Osteoblast (primary cell): ENCODE measurements around the gene TPGS1. TPM values are rescaled to one million over a fixed set of nuclear protein-coding genes. Genes with fewer than 3 reads are reported as not detected.

Source experiments
- DNase-seq: peaks from one replicate; pipeline ENCODE4 v3.0.0; 2011; ENCODE audit warnings: low spot score, mixed read lengths; ENCODE audit not compliant: insufficient read length; ENCODE audit errors: missing footprints
- H2AFZ ChIP-seq: 2 replicates; pipeline ENCODE4 v1.6.0; 2011; ENCODE audit warnings: mild to moderate bottlenecking, low read length
- H3K27ac ChIP-seq: 2 replicates; pipeline ENCODE4 v1.5.1; 2011; ENCODE audit warnings: mild to moderate bottlenecking, low read depth, low read length, moderate library complexity
- H3K27me3 ChIP-seq: 2 replicates; pipeline ENCODE4 v1.6.0; 2012; ENCODE audit warnings: mild to moderate bottlenecking, control low read depth, inconsistent platforms, low read length, moderate library complexity; ENCODE audit not compliant: insufficient read depth
- H3K36me3 ChIP-seq: 2 replicates; pipeline ENCODE4 v1.5.1; 2011; ENCODE audit warnings: mild to moderate bottlenecking, low read length, control low read depth, moderate library complexity; ENCODE audit not compliant: insufficient read depth
- H3K4me1 ChIP-seq: 2 replicates; pipeline ENCODE4 v1.5.1; 2011; ENCODE audit warnings: mild to moderate bottlenecking, low read length, control low read depth, moderate library complexity; ENCODE audit not compliant: insufficient read depth
- H3K4me2 ChIP-seq: 2 replicates; pipeline ENCODE4 v1.6.0; 2011; ENCODE audit warnings: mild to moderate bottlenecking, low read length; ENCODE audit not compliant: insufficient read depth
- H3K4me3 ChIP-seq: fragments of 200-600 bp; sonication (generic); 3 replicates; pipeline ENCODE4 v1.5.1; 2012; ENCODE audit warnings: mild to moderate bottlenecking, low read length, inconsistent platforms; ENCODE audit not compliant: insufficient read depth
- H3K79me2 ChIP-seq: 2 replicates; pipeline ENCODE4 v1.6.0; 2012; ENCODE audit warnings: mild to moderate bottlenecking, low read length, control low read depth, inconsistent platforms; ENCODE audit not compliant: insufficient read depth
- H3K9me3 ChIP-seq: 2 replicates; pipeline ENCODE4 v1.5.1; 2011; ENCODE audit warnings: low read depth, low read length, control low read depth
- H4K20me1 ChIP-seq: 2 replicates; pipeline ENCODE4 v1.6.0; 2012; ENCODE audit warnings: mild to moderate bottlenecking, low read length, control low read depth; ENCODE audit not compliant: insufficient read depth
- CTCF ChIP-seq: IDR thresholded peaks from 2 replicates; pipeline ENCODE4 v1.5.1; 2011; ENCODE audit warnings: mild to moderate bottlenecking, low read depth, low read length, moderate library complexity; ENCODE audit errors: extremely low read depth
- total RNA-seq: library from RNA; depleted of rRNA; stranded (reverse); fragments of >200 nt; gene quantifications from 2 replicates; pipeline ENCODE4 v1.2.3, GENCODE V29; 2012

Gene TPGS1
- total RNA-seq, 1 donor, result 47.8 TPM

GRCh38 chr19:494171-495080, 12.9 kb upstream of the TPGS1 start:
- no peak for TF ChIP-seq CTCF
- H3K27ac ChIP-seq, result no peak overlapping the region
- peak; percentile 89 for DNase-seq
- H2AFZ ChIP-seq, result no peak overlapping the region
- no peaks in the 10 kb centered on the region for H3K9me3 ChIP-seq
- H3K4me2 ChIP-seq, result no peak overlapping the region
- H3K79me2 ChIP-seq, result no peaks in the 10 kb centered on the region
- peaks cover 16% of the 10 kb centered on the region for H3K27me3 ChIP-seq
- H3K4me1 ChIP-seq, result peaks cover 6% of the 10 kb centered on the region
- H3K36me3 ChIP-seq, result no peaks in the 10 kb centered on the region
- no peaks in the 10 kb centered on the region for H4K20me1 ChIP-seq
- H3K4me3 ChIP-seq, result no peak overlapping the region

DNA sequence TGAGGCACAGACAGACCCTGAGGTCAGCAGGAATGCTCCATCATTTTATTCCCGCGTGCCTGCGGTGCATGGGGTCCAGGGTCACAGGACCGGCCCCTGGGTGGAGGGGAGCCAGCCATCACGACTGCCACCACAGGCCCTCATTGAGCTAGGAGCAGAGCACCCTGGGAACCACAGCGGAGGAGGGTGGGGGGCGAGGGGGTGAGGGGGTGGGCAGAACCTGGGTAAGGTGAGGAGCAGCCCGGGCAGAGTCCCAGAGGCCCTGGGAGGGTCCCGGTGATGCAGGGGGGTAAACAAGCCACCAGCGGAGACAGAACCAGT, 12.3 kb upstream of the TPGS1 start:
- H3K4me2 ChIP-seq, result no peak overlapping the region
- DNase-seq, result no peak
- no peak overlapping the region for H2AFZ ChIP-seq
- no peaks in the 10 kb centered on the region for H4K20me1 ChIP-seq
- no peak for TF ChIP-seq CTCF
- no peaks in the 10 kb centered on the region for H3K79me2 ChIP-seq
- peaks cover under 1% of the 10 kb centered on the region for H3K4me1 ChIP-seq
- peaks cover 19% of the 10 kb centered on the region for H3K27me3 ChIP-seq
- H3K27ac ChIP-seq, result no peak overlapping the region
- H3K36me3 ChIP-seq, result no peaks in the 10 kb centered on the region
- no peaks in the 10 kb centered on the region for H3K9me3 ChIP-seq
- no peak overlapping the region for H3K4me3 ChIP-seq

DNA sequence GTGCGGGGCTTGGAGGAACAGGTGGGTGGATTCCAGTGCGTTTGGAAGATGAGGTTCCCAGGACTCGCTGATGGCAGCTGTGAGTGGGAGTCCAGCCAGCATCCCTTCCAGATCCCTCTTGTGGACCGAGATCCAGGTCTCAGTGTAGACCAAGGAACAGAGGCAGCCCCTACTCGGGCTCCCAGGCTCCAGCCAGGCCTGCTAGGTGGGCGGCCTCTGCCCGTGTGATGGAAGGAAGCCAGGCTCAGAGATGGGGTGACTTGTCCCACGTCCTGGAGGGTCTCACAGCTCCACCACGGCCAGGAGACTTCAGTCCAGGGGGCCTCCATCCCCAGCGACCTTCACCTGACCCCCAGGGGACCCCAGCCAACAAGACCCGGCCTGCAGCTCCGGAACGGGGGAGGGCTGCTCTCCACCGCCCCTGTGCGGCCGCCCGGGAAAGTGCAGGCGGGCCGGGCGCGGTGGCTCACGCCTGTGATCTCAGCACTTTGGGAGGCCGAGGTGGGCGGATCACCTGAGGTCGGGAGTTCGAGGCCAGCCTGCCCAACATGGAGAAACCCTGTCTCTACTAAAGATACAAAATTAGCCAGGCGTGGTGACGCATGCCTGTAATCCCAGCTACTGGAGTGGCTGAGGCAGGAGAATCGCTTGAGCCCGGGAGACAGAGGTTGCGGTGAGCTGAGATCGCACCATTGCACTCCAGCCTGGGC, 11.7 kb upstream of the TPGS1 start:
- Histone ChIP-seq H3K79me2 (no peaks in the 10 kb centered on the region), H3K9me3 (no peaks in the 10 kb centered on the region), H3K4me2 (no peak overlapping the region), H3K27me3 (peaks cover 21% of the 10 kb centered on the region), H3K36me3 (no peaks in the 10 kb centered on the region), H3K27ac (no peak overlapping the region), H4K20me1 (no peaks in the 10 kb centered on the region), H3K4me1 (no peaks in the 10 kb centered on the region), H2AFZ (no peak overlapping the region), H3K4me3 (no peak overlapping the region)
- TF ChIP-seq CTCF, result peak; percentile 54
- DNase-seq, result peak; percentile 95

GRCh38 chr19:496112-496665, 11.1 kb upstream of the TPGS1 start, which contains the start of gene MADCAM1:
TSS of gene MADCAM1 (plus strand) at chr19:496486. CDS start at chr19:496500, 14 bp downstream.
- DNase-seq, result peak; percentile 72
- Histone ChIP-seq H2AFZ (no peak within 1 kb of the TSS), H4K20me1 (no peaks in the 10 kb centered on the region), H3K4me3 (no peak within 1 kb of the TSS), H3K79me2 (no peaks in the 10 kb centered on the region), H3K9me3 (no peaks in the 10 kb centered on the region), H3K27me3 (peaks cover 21% of the 10 kb centered on the region), H3K4me2 (no peak within 1 kb of the TSS), H3K4me1 (no peaks in the 10 kb centered on the region), H3K36me3 (no peaks in the 10 kb centered on the region), H3K27ac (no peak within 1 kb of the TSS)
- no peak for TF ChIP-seq CTCF
